CD4-positive, alpha-beta T cell treated with Interleukin-15 for 1 hour (primary cell): ENCODE measurements around the gene CLEC2L.

Experiments used
- DNase-seq: peaks from one replicate; pipeline ENCODE4 v3.0.0-alpha.2; 2020

Gene CLEC2L

GRCh38 chr7:139580435-139580834, 57.0 kb downstream of the CLEC2L start:
- no peak for DNase-seq

- DNase-seq = no peak
These were observed 58.7 kb downstream of the CLEC2L start for GRCh38 chr7:139582130-139582650.

DNA sequence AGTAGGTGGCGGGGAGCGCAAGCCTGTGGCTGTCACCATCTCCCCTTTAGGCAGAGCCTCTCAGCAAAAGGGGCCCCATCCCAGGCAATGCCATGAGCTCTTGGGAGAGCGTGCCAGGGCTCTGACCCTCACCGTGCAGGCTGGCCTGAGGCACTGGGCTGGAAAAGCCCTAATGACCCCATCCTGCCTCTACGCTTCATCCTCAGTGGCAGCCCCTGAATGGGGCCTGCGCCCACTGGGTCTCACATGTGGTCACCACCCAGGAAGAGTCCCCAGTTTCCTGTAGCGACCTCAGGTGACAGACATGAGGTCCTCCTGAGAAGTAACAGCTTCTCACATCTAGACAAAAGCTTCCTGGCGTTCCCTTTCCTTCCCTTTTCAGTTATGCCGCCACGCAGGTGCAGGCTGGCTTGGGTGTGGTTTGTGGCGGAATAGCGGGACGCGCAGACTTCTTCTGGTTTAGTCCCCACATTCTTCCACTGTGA, 59.2 kb downstream of the CLEC2L start:
- no peak for DNase-seq

DNA sequence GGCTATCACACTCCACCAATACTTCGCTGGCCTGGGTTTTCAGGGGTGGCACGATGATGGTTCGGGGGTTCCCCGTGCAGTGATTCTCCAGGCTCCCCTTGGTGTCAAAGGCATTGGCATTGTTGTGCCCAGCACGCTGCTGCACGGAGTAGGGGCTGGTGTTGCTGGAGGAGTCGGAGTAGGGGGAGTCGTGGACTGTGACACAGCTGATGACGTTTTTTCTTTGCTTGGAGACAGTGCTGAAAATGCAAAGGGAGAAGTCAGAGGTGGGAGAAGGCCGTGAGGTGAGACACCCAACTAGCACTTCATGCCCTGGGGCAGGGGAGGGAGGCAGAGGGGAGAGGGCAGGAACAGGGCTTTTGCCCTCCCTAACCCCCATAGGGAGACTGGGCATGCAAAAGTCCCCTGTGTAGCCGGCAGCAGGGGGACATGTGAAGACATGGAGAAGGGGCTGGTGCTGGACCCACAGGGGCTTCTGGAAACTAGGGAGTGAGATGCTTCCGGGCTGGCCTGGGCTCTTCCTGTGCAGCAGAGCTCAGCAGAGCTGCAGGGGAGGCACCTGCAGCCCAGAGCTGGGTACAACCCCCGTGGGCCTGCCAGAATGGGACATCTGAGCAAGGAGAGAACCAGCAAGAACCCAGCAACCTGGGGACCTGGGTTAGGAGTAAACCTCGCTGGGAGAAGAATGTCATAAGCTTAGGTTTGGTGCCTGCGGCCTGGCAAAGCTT, 60.5 kb downstream of the CLEC2L start:
- no peak for DNase-seq

GRCh38 chr7:139585042-139585441, 61.6 kb downstream of the CLEC2L start:
- DNase-seq = no peak

DNA sequence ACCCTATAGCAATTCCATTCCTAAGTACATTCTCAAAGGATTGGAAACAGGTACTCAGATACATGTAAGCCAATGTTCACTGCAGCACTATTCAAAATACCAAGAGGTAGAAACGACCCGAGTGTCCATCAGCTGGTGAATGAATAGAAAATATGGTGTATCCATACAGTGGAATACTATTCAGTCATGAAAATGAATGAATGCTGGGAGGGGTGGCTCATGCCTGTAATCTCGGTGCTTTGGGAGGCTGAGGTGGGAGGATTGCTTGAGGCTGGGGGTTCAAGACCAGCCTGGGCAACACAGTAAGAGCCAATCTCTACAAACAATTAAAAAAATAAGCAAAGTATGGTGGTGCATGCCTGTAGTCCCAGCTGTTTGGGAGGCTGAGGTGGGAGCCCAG, 62.8 kb downstream of the CLEC2L start:
- no peak for DNase-seq

GRCh38 chr7:139587535-139587934, 64.0 kb downstream of the CLEC2L start:
- no peak for DNase-seq

DNA sequence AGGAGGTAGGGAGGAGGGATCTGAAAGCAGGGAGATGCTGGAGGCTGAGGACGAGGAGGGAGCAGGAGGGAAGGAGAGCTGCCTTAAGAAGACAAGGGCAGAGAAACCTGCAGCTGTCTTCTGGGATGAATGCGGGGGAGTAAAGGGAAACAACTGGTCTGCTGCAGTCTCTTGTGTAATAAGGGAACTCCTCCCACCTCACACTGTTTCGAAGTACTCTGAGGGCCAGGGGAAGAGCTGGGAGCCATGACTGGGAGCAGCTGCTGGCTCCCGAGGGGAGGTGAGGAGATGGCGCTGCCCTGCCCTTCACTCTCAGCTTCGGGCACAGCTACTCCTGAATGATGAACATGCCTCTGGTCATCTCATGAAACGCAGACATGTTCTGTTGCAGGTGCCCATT, 65.1 kb downstream of the CLEC2L start:
- no peak for DNase-seq

- DNase-seq = no peak
These were observed 66.0 kb downstream of the CLEC2L start for GRCh38 chr7:139589474-139589873.

DNA sequence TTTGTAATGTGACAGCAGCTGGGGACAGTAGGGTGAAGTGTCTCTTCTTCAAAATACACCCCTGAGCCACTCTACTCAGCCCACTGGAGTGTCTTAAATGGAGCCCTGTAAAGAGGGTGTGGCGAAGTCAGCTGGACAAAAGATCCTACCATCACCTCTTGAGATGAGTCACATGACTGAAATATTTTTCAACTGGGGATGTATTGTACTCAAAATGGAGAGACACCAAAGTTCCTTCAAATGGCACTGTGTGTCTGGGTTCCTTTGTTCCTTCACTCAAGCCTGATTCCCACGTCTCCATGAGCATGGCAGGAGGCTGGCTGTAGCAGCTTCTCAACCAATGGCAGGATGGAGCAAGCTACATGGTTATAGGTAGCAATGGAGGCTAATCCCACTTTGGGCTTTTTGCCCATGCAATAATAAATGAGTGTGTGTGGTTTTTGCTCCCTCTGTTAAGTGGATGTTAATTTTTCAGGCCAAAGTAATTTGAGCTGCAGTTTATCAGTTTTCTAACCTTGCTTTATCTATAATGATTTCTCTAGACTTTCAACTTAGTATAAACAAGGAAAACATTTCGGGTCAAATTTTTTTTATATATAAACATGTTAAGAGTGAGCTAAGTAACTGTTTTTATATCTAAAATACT, 68.2 kb downstream of the CLEC2L start:
- no peak for DNase-seq

DNA sequence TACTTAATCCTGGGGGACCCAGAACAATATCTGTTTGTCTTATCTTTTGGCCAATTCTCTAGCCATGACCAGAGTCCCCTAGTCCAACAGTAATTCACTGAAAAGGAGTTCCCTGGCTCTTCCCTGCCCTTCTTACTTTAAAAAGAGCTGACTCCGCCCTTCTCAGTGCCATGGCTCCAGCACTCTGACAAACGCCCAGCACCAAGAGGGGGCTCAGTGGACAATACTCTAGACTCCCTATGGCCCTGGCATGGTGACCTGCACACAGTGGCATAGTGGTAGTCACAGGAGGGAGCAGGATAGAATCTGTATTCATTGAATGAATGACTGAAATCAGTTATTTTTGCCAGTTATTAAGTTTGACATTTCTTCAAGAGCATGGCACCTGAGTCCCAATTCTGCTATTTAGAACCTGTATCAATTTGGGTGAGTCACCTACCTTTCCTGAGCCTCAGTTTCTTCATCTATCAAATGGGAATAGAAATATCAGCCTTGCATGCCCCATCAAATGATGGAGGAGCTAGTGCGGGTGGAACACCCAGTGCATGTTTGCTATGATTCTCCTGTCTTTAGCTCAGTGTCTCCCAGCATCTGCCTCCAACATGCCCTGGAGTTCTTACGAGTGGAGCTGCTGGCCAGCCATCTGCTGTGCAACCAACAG, 69.4 kb downstream of the CLEC2L start:
- no peak for DNase-seq

GRCh38 chr7:139594090-139594489, 70.6 kb downstream of the CLEC2L start:
- no peak for DNase-seq
